Activated CD4-positive, alpha-beta memory T cell treated with anti-CD3 and anti-CD28 coated beads for 36 hours (primary cell): ENCODE results near the gene ACTN2. TPM values are rescaled to one million over a fixed set of nuclear protein-coding genes. Genes with fewer than 3 reads are reported as not detected.

Source experiments
- CTCF ChIA-PET: fragments of 350-600 bp; sonication (Branson Sonifier 250); formaldehyde crosslinking; loops from one replicate; lab custom pipeline; 2021; ENCODE audit warnings: antibody characterized with exemption, inconsistent platforms; lab: Charles Lee
- POLR2A ChIA-PET: fragments of 350-600 bp; sonication (Branson Sonifier 250); formaldehyde crosslinking; loops from one replicate; lab custom pipeline; 2021; ENCODE audit warnings: antibody characterized with exemption; lab: Charles Lee
- DNase-seq: peaks from one replicate; pipeline ENCODE4 v3.0.0-alpha.2; 2020
- H3K27ac Mint-ChIP-seq: one replicate; pipeline ENCODE4 v1.8.0; 2021; ENCODE audit warnings: mixed read lengths
- H3K27me3 Mint-ChIP-seq: one replicate; pipeline ENCODE4 v1.8.0; 2021; ENCODE audit warnings: mixed read lengths
- H3K36me3 Mint-ChIP-seq: one replicate; pipeline ENCODE4 v1.8.0; 2021; ENCODE audit warnings: mixed read lengths
- H3K4me1 Mint-ChIP-seq: one replicate; pipeline ENCODE4 v1.8.0; 2021; ENCODE audit warnings: low read depth, mixed read lengths
- H3K4me3 Mint-ChIP-seq: one replicate; pipeline ENCODE4 v1.8.0; 2021; ENCODE audit warnings: mild to moderate bottlenecking, mixed read lengths
- H3K9me3 Mint-ChIP-seq: one replicate; pipeline ENCODE4 v1.8.0; 2021; ENCODE audit warnings: mixed read lengths
- intact Hi-C: fragments of 100-400 bp; cut with micrococcal nuclease; formaldehyde crosslinking; loops from one replicate; pipeline ENCODE4 v1.15.1; 2023
- total RNA-seq, 2 experiments: library from RNA; stranded (reverse); gene quantifications; one replicate each; pipeline ENCODE4 v1.2.3, GENCODE V29; 2021

Gene ACTN2
- total RNA-seq, 2 experiments from 2014 or later: 0.17 TPM; not detected in 1

DNA sequence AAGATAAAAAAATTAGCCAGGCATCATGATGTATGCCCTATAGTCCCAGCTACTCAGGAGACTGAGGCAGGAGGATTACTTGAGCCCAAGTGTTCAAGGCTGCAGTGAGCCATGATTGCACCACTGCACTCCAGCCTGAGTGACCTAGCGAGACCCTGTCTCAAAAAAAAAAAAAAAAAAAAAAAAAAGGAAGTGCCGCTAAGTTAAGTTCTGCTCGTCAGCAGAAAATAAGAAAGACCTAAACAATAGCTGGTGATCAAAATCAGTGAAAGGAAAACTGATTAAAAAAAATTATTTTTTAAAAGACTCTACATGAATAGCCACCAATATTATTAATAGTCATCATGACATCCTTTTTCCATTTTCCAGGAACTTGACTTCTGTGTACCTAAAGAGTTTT is 64.6 kb downstream of the ACTN2 start:
- intact Hi-C loops: no loop called here
- H3K9me3 Mint-ChIP-seq: no peaks in the 10 kb centered on the region
- no peaks in the 10 kb centered on the region for H3K4me1 Mint-ChIP-seq
- H3K27me3 Mint-ChIP-seq: peaks cover 11% of the 10 kb centered on the region
- CTCF ChIA-PET: interaction anchor here (0.6 to 4.4 kb wide), 2 partner anchors 8 to 111 kb away, joined by 3 to 24 read pairs; no protein-coding TSS in a partner anchor
- no peak overlapping the region for H3K4me3 Mint-ChIP-seq
- no peaks in the 10 kb centered on the region for H3K36me3 Mint-ChIP-seq
- POLR2A ChIA-PET: no interaction called here
- no peak overlapping the region for H3K27ac Mint-ChIP-seq
- no peak for DNase-seq

DNA sequence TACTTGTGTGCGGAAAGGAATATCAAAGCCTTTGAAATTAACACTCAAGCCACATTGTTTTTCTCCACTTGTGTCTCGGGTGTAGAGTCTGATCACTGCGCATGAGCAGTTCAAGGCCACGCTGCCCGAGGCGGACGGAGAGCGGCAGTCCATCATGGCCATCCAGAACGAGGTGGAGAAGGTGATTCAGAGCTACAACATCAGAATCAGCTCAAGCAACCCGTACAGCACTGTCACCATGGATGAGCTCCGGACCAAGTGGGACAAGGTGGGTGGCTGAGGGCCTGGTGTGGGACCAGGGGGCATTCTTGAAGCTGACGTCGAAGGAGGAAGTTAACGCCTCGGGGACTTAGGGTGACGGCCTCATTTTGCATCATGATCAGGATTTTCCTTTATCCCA is 65.1 kb downstream of the ACTN2 start:
- intact Hi-C loops: no loop called here
- Mint-ChIP-seq H3K27ac (no peak overlapping the region), H3K4me3 (no peak overlapping the region), H3K27me3 (peaks cover 11% of the 10 kb centered on the region), H3K4me1 (no peaks in the 10 kb centered on the region), H3K36me3 (no peaks in the 10 kb centered on the region), H3K9me3 (no peaks in the 10 kb centered on the region)
- DNase-seq: no peak
- POLR2A ChIA-PET: no interaction called here
- CTCF ChIA-PET: interaction anchor here (4.4 kb wide), 1 partner anchor 8 kb away, joined by 24 read pairs; no protein-coding TSS in a partner anchor

DNA sequence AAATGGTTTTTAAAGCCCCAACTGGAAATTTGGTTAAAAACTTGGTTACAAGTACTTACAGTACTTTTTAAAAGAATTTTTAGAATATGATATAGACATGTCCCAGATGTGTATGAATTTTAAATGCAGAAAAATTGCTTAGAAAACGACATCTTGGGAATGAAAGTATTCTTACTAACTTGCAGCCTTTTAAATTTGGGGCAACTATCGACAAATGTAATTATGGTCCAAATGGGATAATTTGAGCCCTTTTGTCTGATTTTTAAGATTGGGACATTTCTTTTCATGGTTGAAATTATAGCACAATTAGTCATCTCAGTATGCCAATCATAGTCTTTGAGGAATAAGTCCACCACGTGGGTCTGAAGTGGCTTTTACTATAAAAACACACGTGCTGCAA is 65.6 kb downstream of the ACTN2 start:
- no peaks in the 10 kb centered on the region for H3K36me3 Mint-ChIP-seq
- H3K4me3 Mint-ChIP-seq: no peak overlapping the region
- H3K27ac Mint-ChIP-seq: no peak overlapping the region
- intact Hi-C loops: no loop called here
- H3K4me1 Mint-ChIP-seq: no peaks in the 10 kb centered on the region
- peaks cover 10% of the 10 kb centered on the region for H3K27me3 Mint-ChIP-seq
- ChIA-PET POLR2A (no interaction called here), CTCF (interaction anchor here (0.7 kb wide), 1 partner anchor 147 kb away, joined by 3 read pairs; no protein-coding TSS in a partner anchor)
- no peaks in the 10 kb centered on the region for H3K9me3 Mint-ChIP-seq
- no peak for DNase-seq

DNA sequence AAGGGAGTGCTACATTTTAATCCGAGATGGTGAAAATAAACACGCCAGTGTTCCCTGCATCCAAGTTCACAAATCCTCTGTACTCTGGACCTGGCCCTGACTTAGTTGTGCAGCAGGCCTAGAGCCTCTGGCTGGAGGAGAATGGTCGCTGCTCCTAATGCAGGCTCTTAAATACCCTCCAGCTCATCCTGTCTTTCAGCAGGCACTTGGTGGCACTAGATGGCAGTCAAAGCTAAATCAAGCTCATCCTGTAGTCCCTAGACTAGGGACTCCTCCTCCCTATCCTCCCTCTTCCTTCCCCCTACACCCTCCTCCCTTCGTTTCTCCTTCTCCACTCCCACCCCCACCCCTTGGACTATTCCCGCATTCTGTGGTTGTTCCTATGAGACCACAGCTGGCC is 67.2 kb downstream of the ACTN2 start:
- Mint-ChIP-seq H3K4me1 (no peaks in the 10 kb centered on the region), H3K27me3 (peaks cover 8% of the 10 kb centered on the region), H3K36me3 (no peaks in the 10 kb centered on the region), H3K9me3 (no peaks in the 10 kb centered on the region), H3K27ac (no peak overlapping the region), H3K4me3 (no peak overlapping the region)
- intact Hi-C loops: no loop called here
- DNase-seq: no peak
- ChIA-PET CTCF (interaction anchor here (1.9 kb wide), 1 partner anchor 634 kb away, joined by 6 read pairs; no protein-coding TSS in a partner anchor), POLR2A (interaction anchor here (0.5 kb wide), 1 partner anchor 128 kb away, joined by 4 read pairs; no protein-coding TSS in a partner anchor)

DNA sequence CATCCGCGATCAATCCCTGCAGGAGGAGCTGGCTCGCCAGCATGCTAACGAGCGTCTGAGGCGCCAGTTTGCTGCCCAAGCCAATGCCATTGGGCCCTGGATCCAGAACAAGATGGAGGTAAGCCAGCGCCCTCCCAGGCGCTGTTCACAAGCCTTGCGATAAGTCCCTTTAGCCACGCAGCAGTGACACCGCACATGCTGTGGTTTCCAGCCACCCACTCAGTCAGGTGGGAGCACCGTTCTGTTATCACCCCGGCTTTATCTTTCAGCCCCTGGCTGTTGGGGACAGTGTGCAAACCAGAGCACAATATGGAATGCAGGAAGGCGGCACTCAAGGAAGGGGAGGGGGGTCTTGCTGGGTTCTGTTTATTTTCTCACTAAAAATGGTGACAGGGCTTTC is 67.7 kb downstream of the ACTN2 start:
- Mint-ChIP-seq H3K4me3 (no peak overlapping the region), H3K9me3 (no peaks in the 10 kb centered on the region), H3K27me3 (peaks cover 8% of the 10 kb centered on the region), H3K27ac (no peak overlapping the region), H3K36me3 (no peaks in the 10 kb centered on the region), H3K4me1 (no peaks in the 10 kb centered on the region)
- POLR2A ChIA-PET: no interaction called here
- no peak for DNase-seq
- intact Hi-C loops: no loop called here
- CTCF ChIA-PET: interaction anchor here (1.3 to 1.9 kb wide), 2 partner anchors 113 to 634 kb away, joined by 4 to 6 read pairs; no protein-coding TSS in a partner anchor

DNA sequence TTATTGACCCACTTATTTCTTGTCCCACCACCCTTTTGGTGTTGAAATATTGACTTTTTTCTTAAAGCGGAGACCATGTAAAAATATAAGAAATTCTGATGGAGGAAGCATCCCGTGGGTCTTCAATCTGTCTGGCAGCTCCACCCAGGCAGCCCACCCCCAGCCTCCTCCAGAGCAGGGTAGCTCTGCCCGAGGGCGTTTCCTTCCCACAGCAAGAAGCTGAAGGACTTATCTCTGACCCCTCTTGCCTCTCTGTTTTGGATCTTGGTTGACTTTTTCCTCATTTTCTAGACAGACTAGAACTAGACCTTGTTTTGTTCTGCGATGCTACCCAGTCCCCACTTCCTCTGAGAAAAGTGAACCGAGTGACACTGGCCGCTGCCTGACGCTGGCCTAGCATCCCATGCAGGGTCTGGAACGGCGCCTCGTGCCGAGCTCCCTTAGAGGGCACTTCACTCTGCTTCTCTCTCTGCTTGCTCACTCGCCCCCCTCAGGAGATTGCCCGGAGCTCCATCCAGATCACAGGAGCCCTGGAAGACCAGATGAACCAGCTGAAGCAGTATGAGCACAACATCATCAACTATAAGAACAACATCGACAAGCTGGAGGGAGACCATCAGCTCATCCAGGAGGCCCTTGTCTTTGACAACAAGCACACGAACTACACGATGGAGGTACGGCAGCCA is 68.4 kb downstream of the ACTN2 start:
- H3K4me1 Mint-ChIP-seq: peaks cover 1% of the 10 kb centered on the region
- H3K27me3 Mint-ChIP-seq: peaks cover 8% of the 10 kb centered on the region
- intact Hi-C loops: no loop called here
- H3K4me3 Mint-ChIP-seq: no peak overlapping the region
- DNase-seq: no peak
- ChIA-PET CTCF (interaction anchor here (0.8 to 1.9 kb wide), 4 partner anchors 12 to 633 kb away, joined by 3 to 6 read pairs (median 4); no protein-coding TSS in a partner anchor), POLR2A (no interaction called here)
- no peak overlapping the region for H3K27ac Mint-ChIP-seq
- no peaks in the 10 kb centered on the region for H3K36me3 Mint-ChIP-seq
- H3K9me3 Mint-ChIP-seq: no peaks in the 10 kb centered on the region

DNA sequence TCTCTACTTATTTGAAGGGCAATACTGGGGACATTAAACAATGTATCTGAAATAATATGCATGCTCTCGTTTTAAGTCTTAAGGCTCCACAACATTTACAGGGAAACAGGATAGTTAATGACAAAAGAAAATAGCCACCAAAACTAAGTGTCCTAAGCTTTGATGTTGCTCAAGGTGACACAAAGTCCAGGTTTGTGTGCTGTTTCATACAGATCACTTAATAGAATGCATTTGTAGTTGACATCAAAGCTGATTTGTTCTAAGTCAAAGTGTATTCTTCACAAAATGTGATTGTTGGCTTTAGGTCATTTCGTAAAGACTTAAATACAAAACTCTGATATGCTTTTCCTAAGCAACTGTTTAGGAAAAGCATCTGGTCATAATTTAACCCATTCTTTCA is 71.3 kb downstream of the ACTN2 start:
- H3K9me3 Mint-ChIP-seq: no peaks in the 10 kb centered on the region
- peaks cover 1% of the 10 kb centered on the region for H3K4me1 Mint-ChIP-seq
- no peak for DNase-seq
- H3K27ac Mint-ChIP-seq: no peak overlapping the region
- no peaks in the 10 kb centered on the region for H3K36me3 Mint-ChIP-seq
- ChIA-PET CTCF (interaction anchor here (2.4 to 3.5 kb wide), 2 partner anchors 8 to 113 kb away, joined by 19 to 24 read pairs; no protein-coding TSS in a partner anchor), POLR2A (no interaction called here)
- no peaks in the 10 kb centered on the region for H3K27me3 Mint-ChIP-seq
- intact Hi-C loops: loop anchor here (2.0 kb wide), 1 partner anchor 629 kb away; no protein-coding TSS in a partner anchor
- no peak overlapping the region for H3K4me3 Mint-ChIP-seq

DNA sequence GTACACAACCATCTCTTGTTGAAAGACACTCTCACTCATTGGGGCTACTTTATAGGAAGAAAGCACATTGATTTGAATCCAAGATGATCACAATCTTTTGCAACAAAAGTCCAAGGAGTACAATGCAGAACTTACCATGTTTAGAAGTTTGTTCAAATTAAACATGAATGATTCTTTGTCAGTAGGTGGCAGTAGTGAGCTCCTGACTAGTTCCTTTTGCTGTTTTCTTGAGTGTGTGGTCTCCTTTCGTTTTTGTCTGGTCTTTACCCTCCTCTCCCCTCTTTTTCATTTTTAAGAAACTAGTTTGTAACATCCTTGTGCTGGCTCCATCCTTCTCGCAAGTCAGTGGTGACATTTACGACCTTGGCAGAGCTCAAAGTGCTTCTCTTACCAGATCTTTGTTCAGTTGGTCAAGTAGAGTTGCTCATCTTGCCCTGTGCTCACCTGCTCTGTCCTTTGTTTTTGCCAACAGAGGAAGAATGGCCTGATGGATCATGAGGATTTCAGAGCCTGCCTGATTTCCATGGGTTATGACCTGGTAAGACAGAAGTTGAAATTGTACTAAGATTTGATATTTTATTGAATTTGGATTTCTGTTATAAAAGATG is 73.1 kb downstream of the ACTN2 start:
- H3K4me3 Mint-ChIP-seq: no peak overlapping the region
- intact Hi-C loops: loop anchor here (1.0 to 2.0 kb wide), 2 partner anchors 110 to 627 kb away; no protein-coding TSS in a partner anchor
- no peaks in the 10 kb centered on the region for H3K36me3 Mint-ChIP-seq
- no peaks in the 10 kb centered on the region for H3K9me3 Mint-ChIP-seq
- ChIA-PET POLR2A (interaction anchor here (0.6 kb wide), 1 partner anchor 222 kb away, joined by 3 read pairs; no protein-coding TSS in a partner anchor), CTCF (interaction anchor here (0.6 to 3.5 kb wide), 39 partner anchors 8 to 803 kb away, joined by 3 to 24 read pairs (median 4); no protein-coding TSS in a partner anchor)
- no peak for DNase-seq
- peaks cover 1% of the 10 kb centered on the region for H3K4me1 Mint-ChIP-seq
- no peaks in the 10 kb centered on the region for H3K27me3 Mint-ChIP-seq
- no peak overlapping the region for H3K27ac Mint-ChIP-seq

DNA sequence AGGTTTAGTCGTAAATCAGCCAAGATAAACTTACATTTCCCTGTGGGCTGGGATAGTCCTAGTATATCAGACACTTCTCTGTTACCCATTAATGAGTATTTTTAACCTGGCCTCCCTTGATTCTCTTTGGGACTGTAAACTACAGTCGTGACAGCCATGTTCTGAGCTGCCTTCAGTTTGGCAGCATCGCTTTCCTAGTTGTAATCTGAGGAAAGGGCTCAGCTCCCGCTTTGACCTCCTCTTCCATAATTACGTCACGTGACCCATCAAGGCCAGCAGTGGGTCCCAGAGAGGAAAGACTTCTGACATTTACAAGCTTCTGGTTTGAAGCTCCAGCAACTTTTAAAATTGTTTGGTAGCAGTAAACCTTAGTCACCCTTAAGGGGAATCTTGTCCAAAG is 74.2 kb downstream of the ACTN2 start:
- no peaks in the 10 kb centered on the region for H3K27me3 Mint-ChIP-seq
- intact Hi-C loops: no loop called here
- no peak for DNase-seq
- no peak overlapping the region for H3K27ac Mint-ChIP-seq
- POLR2A ChIA-PET: no interaction called here
- CTCF ChIA-PET: interaction anchor here (1.2 to 3.5 kb wide), 10 partner anchors 7 to 802 kb away, joined by 3 to 24 read pairs (median 12); no protein-coding TSS in a partner anchor
- peaks cover 1% of the 10 kb centered on the region for H3K4me1 Mint-ChIP-seq
- no peaks in the 10 kb centered on the region for H3K9me3 Mint-ChIP-seq
- H3K36me3 Mint-ChIP-seq: no peaks in the 10 kb centered on the region
- H3K4me3 Mint-ChIP-seq: no peak overlapping the region

DNA sequence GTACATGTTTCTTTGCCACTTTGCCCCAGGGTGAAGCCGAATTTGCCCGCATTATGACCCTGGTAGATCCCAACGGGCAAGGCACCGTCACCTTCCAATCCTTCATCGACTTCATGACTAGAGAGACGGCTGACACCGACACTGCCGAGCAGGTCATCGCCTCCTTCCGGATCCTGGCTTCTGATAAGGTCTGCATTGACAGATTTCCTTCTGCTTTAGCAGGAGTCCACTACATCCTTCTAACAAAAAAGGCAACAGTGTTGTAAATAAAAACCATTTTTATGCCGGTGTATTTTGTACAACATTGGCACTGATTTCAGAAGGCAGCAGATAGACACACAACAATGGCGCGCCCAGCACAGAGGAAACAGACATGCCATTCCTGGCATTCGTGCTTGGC is 74.7 kb downstream of the ACTN2 start:
- intact Hi-C loops: no loop called here
- CTCF ChIA-PET: interaction anchor here (0.9 to 2.9 kb wide), 2 partner anchors 21 to 109 kb away, joined by 3 to 13 read pairs; no protein-coding TSS in a partner anchor

DNA sequence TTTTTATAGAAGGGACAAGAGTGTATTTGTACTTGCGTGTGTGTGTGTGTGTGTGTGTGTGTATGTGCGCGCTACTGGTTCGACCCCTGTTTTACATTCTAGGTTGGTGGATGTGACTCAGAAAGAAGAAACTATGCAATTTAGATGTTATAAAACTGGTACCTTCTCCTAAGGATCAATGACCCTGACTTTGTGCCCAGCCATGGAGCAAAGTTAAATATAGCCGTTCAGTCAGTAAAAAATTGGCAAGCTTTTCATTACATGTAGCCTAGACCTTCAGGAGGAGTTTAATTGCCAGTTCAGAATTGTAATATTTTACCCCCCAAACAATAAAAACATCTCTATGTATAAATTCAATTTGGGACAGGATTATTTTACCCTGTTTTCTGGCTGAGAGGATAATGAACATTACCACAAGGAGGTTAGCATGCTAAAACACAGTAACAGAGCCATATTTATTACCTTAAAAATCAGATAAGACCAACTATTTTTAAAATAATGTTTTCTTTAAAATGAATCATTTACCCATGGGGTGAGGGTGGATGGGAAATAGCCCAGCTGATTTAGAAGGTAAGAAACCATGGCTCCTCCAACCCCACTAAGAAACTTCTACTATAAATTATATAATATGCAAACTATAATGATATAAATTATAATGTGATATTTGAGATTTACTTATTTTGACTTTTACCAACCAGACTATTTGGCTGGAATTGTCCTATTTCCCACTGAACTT is 75.3 kb downstream of the ACTN2 start:
- no peaks in the 10 kb centered on the region for H3K36me3 Mint-ChIP-seq
- ChIA-PET CTCF (interaction anchor here (0.9 kb wide), 1 partner anchor 108 kb away, joined by 3 read pairs; no protein-coding TSS in a partner anchor), POLR2A (no interaction called here)
- H3K4me3 Mint-ChIP-seq: no peak overlapping the region
- no peaks in the 10 kb centered on the region for H3K27me3 Mint-ChIP-seq
- H3K27ac Mint-ChIP-seq: no peak overlapping the region
- no peak for DNase-seq
- intact Hi-C loops: no loop called here
- H3K4me1 Mint-ChIP-seq: peaks cover 1% of the 10 kb centered on the region
- no peaks in the 10 kb centered on the region for H3K9me3 Mint-ChIP-seq

More for the DNA sequence above, 74.7 kb downstream of the ACTN2 start:
- no peaks in the 10 kb centered on the region for H3K9me3 Mint-ChIP-seq
- no peak for DNase-seq
- H3K4me3 Mint-ChIP-seq: no peak overlapping the region
- peaks cover 1% of the 10 kb centered on the region for H3K4me1 Mint-ChIP-seq
- POLR2A ChIA-PET: no interaction called here
- no peaks in the 10 kb centered on the region for H3K27me3 Mint-ChIP-seq
- H3K27ac Mint-ChIP-seq: no peak overlapping the region
- no peaks in the 10 kb centered on the region for H3K36me3 Mint-ChIP-seq
